Lung (tissue), 12 donors: ENCODE results near the gene NEU2. TPM values are rescaled to one million over a fixed set of nuclear protein-coding genes. Genes with fewer than 3 reads are reported as not detected.

Experiments
- ATAC-seq: fragments of 200-7000 bp; cut with Tn5 transposase; one replicate; pipeline ENCODE4 v1.9.1; 2020; ENCODE audit warnings: moderate number of reproducible peaks; ENCODE audit not compliant: insufficient read depth, low FRiP score
- DNase-seq, 3 donors: peaks; one replicate each; pipeline ENCODE4 v3.0.0-alpha.2; 2013 to 2017
- H3K27ac ChIP-seq, 2 donors: one replicate each; pipeline ENCODE4 v1.5.1; 2013; ENCODE audit warnings: mild to moderate bottlenecking in 2 of 2, moderate library complexity in 2 of 2, control low read depth in 1 of 2, inconsistent platforms in 1 of 2, low read depth in 1 of 2, low read length in 1 of 2
- H3K27me3 ChIP-seq, 3 donors: one replicate each; pipeline ENCODE4 v1.5.1; 2013; ENCODE audit warnings: low read length in 2 of 3; ENCODE audit not compliant: control insufficient read depth in 3 of 3, insufficient read depth in 3 of 3
- H3K36me3 ChIP-seq, 4 donors: one replicate each; pipeline ENCODE4 v1.5.1; 2013; ENCODE audit warnings: low read length in 4 of 4, mild to moderate bottlenecking in 1 of 4, moderate library complexity in 1 of 4; ENCODE audit not compliant: control insufficient read depth in 4 of 4, insufficient read depth in 4 of 4
- H3K4me1 ChIP-seq, 5 donors: one replicate each; pipeline ENCODE4 v1.5.1; 2013; ENCODE audit warnings: low read length in 5 of 5, mild to moderate bottlenecking in 2 of 5, moderate library complexity in 1 of 5; ENCODE audit not compliant: control insufficient read depth in 5 of 5, insufficient read depth in 5 of 5
- H3K4me3 ChIP-seq: one replicate; pipeline ENCODE4 v1.5.1; 2013; ENCODE audit warnings: mild to moderate bottlenecking, control low read depth, moderate library complexity
- H3K9ac ChIP-seq, 2 donors: one replicate each; pipeline ENCODE4 v1.5.1; 2013; ENCODE audit warnings: low read length in 2 of 2, control low read depth in 1 of 2; ENCODE audit not compliant: insufficient read depth in 1 of 2
- H3K9me3 ChIP-seq, 4 donors: one replicate each; pipeline ENCODE4 v1.5.1; 2013; ENCODE audit warnings: low read length in 3 of 4, mild to moderate bottlenecking in 1 of 4, moderate library complexity in 1 of 4; ENCODE audit not compliant: control insufficient read depth in 4 of 4, insufficient read depth in 3 of 4
- WGBS, 2 donors: extraction: QIAGEN DNeasy Blood & Tissue Kit; methylation state at CpG; one replicate each; pipeline ENCODE4 v1.1.7; 2013; 5-methylcytosine and 5-hydroxymethylcytosine counted together
- polyA plus RNA-seq, 2 donors: library from polyadenylated mRNA; stranded (reverse); fragments of 200-250 nt; gene quantifications; one replicate each; pipeline ENCODE4 v1.2.1, GENCODE V29; 2013
- total RNA-seq, 2 donors: library from RNA; depleted of rRNA in 1 of 2; stranded (reverse); fragments of >200 nt in 1 of 2; gene quantifications; one replicate each; pipeline ENCODE4 v1.2.1, GENCODE V29; 2014 to 2021
- TF ChIP-seq, protein P1 (sequence below): IDR thresholded peaks from 2 replicates; pipeline ENCODE4 v1.5.1; 2012; ENCODE audit warnings: mild to moderate bottlenecking; ENCODE audit errors: control extremely low read depth, extremely low read depth
- donor health status: control.
- donor health status: control.
- donor health status: Bipolar disorder and iron deficiency.
- donor health status: healthy.
- donor health status: DM: yes; HTN: yes; CAD: no.

The NEU2 gene
- total and polyA plus RNA-seq, 4 donors = not detected

DNA sequence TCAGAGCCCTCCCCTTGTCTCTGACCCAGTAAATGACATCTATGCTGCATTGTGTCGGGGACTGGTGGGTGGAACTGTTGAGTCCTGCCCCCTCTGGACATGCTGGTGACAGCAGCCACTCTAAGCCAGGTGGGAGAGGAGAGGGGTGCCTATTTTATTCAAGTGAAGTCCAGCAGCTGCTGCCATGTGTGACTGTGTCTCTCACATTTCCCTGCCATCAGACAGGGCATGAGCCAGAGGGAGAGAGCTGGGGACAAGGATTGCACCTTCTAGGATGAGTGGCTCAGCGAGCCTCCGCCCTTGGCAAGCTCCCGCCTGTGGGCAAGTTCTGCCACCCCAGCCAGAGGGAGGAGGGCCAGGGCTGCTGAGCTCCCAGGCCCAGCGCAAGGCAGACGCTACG lies 33.1 kb upstream of the NEU2 start:
- TF ChIP-seq, protein P1, sequence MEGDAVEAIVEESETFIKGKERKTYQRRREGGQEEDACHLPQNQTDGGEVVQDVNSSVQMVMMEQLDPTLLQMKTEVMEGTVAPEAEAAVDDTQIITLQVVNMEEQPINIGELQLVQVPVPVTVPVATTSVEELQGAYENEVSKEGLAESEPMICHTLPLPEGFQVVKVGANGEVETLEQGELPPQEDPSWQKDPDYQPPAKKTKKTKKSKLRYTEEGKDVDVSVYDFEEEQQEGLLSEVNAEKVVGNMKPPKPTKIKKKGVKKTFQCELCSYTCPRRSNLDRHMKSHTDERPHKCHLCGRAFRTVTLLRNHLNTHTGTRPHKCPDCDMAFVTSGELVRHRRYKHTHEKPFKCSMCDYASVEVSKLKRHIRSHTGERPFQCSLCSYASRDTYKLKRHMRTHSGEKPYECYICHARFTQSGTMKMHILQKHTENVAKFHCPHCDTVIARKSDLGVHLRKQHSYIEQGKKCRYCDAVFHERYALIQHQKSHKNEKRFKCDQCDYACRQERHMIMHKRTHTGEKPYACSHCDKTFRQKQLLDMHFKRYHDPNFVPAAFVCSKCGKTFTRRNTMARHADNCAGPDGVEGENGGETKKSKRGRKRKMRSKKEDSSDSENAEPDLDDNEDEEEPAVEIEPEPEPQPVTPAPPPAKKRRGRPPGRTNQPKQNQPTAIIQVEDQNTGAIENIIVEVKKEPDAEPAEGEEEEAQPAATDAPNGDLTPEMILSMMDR = no peak
- no peaks in the 10 kb centered on the region for H3K27me3 ChIP-seq
- H3K4me3 ChIP-seq = no peak overlapping the region
- H3K4me1 ChIP-seq = no peaks in the 10 kb centered on the region
- DNase-seq (no peak), ATAC-seq (no peak)
- no peaks in the 10 kb centered on the region for H3K36me3 ChIP-seq
- H3K9ac ChIP-seq = no peak overlapping the region
- WGBS, 2 donors = 85 to 90% methylated on average over 7 of the region's 7 CpGs
- H3K27ac ChIP-seq = no peak overlapping the region
- no peaks in the 10 kb centered on the region for H3K9me3 ChIP-seq

DNA sequence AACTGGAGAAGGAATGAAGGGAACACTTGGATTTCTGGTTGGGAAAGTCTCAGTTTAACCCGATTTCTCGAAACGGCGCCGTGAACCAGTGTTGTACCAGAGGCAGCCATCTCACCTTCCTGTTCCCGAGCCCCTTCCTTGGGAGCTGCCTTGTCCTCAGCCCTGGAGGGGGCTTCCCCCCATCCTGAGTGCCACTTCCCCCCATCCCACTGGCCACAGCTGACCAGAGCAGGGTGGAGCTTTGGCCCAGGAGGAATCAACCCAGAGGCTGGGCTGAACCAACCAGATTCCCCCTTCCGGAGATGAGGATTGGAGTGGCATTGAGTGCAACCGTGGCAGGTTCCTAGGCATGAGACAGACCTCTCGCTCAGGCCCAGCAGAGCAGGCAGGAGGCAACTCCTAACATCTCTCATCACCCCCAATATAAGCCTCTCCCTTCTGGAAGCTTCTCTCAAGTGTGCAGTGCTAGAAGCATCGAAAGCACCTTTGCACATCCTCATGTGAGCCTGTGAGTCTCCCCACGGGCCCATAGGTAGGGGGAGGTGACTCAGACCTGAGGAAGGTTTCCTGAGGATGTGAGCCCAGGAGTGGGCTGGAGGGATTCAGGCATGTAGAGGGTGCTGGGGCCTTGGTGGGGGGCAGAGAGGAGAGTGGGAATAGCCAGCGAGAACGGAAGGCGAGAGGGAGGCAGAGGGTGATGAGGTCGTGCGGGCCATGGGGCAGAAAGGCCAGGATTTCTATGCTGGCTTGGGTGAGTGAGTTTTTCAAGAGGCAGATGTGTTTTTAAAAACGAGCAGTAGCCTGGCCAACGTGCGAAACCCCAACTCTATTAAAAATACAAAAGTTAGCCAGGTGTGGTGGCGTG lies 31.4 kb upstream of the NEU2 start:
- no peak for ATAC-seq
- Histone ChIP-seq H3K4me3 (no peak overlapping the region), H3K9me3 (peaks cover 0 to 3% (median 0%) of the 10 kb centered on the region in 4 donors), H3K36me3 (no peaks in the 10 kb centered on the region), H3K9ac (no peak overlapping the region), H3K27me3 (no peaks in the 10 kb centered on the region), H3K4me1 (no peaks in the 10 kb centered on the region), H3K27ac (no peak overlapping the region)
- no peak for DNase-seq
- TF ChIP-seq, protein P1 = no peak
- WGBS, 2 donors = 92 to 95% methylated on average over 20 of the region's 20 CpGs

DNA sequence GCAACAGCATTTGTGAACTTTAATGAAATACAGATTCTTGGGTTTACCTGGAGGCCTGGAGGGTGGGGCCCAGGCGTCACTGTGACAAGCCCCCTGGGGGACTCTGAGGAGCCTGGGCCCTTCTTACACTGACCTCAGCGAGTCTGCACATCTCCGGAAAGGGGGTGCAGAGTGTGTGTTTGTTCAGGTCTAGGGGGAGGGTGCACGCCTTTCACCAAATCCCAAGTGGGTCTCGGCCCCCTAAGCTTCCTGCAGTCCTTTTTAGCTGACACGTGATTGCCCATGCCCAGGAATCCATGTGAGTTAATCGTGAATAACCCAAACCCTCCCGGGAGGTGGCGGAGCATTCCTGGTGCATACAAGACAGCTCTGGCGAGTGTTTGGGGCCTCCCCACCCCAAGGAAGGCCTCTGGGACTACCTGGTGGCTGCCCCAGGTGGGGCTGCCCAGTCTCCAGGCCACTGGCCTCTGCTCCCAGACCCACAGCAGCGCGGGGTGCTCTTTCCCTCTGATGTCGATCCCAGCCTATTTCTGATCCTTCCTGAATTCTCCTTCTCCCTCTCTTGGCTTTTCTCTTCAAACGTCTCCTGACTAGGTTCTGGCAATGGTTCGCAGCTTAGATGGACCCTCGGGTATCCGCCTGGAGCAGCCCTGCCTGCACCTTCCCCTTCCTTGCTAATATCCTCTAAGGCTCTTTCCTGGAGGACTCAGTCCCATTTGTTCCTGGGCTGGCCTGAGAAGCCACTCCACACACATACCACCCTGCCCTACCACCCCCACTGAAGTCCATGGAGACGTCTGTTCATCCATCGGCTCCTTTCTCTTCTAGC lies 29.4 kb upstream of the NEU2 start:
- Histone ChIP-seq H3K27ac (no peak overlapping the region), H3K27me3 (no peaks in the 10 kb centered on the region), H3K4me3 (no peak overlapping the region), H3K9me3 (peaks cover 0 to 3% (median 0%) of the 10 kb centered on the region in 4 donors), H3K9ac (no peak overlapping the region), H3K36me3 (no peaks in the 10 kb centered on the region), H3K4me1 (no peaks in the 10 kb centered on the region)
- DNase-seq = no peak
- no peak for ATAC-seq
- 85 to 94% methylated on average over 19 of the region's 19 CpGs for WGBS, 2 donors
- TF ChIP-seq, protein P1 = no peak
